NT2/D1 (cell line): ENCODE results near the gene HSD17B2.
"Not testable (repeated sequence)": the region's sequence is repeated elsewhere in the genome, so short reads cannot be mapped to it uniquely, and the experiment has no call there.

ENCODE experiments used
- DNase-seq: peaks from one replicate; pipeline ENCODE4 v3.0.0-alpha.2; 2011; ENCODE audit warnings: low read depth, low spot score
- H3K27me3 ChIP-seq: 2 replicates; pipeline ENCODE4 v1.6.0; 2011; ENCODE audit warnings: mild to moderate bottlenecking; ENCODE audit not compliant: insufficient read length, insufficient read depth
- H3K36me3 ChIP-seq: 2 replicates; pipeline ENCODE4 v1.6.1; 2011; ENCODE audit warnings: mild to moderate bottlenecking, low read length, mixed read lengths; ENCODE audit not compliant: insufficient read depth, insufficient read length
- H3K4me1 ChIP-seq: 2 replicates; pipeline ENCODE4 v1.5.1; 2011; ENCODE audit not compliant: insufficient read depth, insufficient read length
- H3K4me3 ChIP-seq: 2 replicates; pipeline ENCODE4 v1.5.1; 2011; ENCODE audit warnings: low read depth; ENCODE audit not compliant: insufficient read length
- H3K9ac ChIP-seq: 2 replicates; pipeline ENCODE4 v1.6.0; 2011; ENCODE audit warnings: low read depth; ENCODE audit not compliant: insufficient read length
- H3K9me3 ChIP-seq: 2 replicates; pipeline ENCODE4 v1.5.1; 2011; ENCODE audit warnings: mild to moderate bottlenecking, low read length; ENCODE audit not compliant: insufficient read depth
- SUZ12 ChIP-seq: IDR thresholded peaks from 2 replicates; pipeline ENCODE4 v1.6.1; 2011; ENCODE audit not compliant: insufficient read length, insufficient read depth; ENCODE audit errors: extremely low read depth
- YY1 ChIP-seq: IDR thresholded peaks from 2 replicates; pipeline ENCODE4 v1.6.1; 2011; ENCODE audit not compliant: insufficient read length, insufficient read depth
- ZNF274 ChIP-seq: IDR thresholded peaks from 2 replicates; pipeline ENCODE4 v1.6.1; 2011; ENCODE audit warnings: mild to moderate bottlenecking, low read depth, low read length

The HSD17B2 gene

DNA sequence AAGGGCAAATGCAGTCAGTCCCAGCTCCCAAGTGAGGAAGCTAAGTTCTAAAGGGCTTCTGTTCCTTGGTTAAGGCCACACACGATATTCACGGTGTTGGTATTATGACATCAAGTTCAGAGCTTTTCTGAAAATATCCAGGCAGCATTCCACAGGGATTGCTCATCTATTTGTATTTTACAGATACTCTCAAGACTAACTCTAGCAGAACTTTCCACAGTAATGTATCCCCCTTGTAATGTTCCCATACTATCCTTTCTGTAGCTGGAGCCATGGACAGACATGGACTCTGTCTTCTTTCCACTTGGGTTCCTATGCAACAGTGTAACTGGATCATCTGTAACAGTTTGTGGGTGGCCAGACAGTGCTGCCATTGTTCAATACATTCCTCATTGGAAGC, 37.3 kb upstream of the HSD17B2 start:
- Histone ChIP-seq H3K4me1 (no peaks in the 10 kb centered on the region), H3K36me3 (no peaks in the 10 kb centered on the region), H3K9ac (no peak overlapping the region), H3K27me3 (no peaks in the 10 kb centered on the region), H3K9me3 (no peaks in the 10 kb centered on the region), H3K4me3 (no peak overlapping the region)
- DNase-seq = no peak
- TF ChIP-seq SUZ12 = no peak
- no peak for TF ChIP-seq ZNF274
- no peak for TF ChIP-seq YY1

GRCh38 chr16:82002831-82003230, 32.2 kb upstream of the HSD17B2 start:
- DNase-seq = no peak
- Histone ChIP-seq H3K9ac (no peak overlapping the region), H3K36me3 (no peaks in the 10 kb centered on the region), H3K27me3 (no peaks in the 10 kb centered on the region), H3K9me3 (peaks cover 8% of the 10 kb centered on the region; the same call in 1 of the 2 replicates), H3K4me1 (no peaks in the 10 kb centered on the region), H3K4me3 (no peak overlapping the region)
- TF ChIP-seq SUZ12 (no peak), ZNF274 (no peak), YY1 (no peak)

- no peaks in the 10 kb centered on the region for H3K36me3 ChIP-seq
- peaks cover 25% of the 10 kb centered on the region for H3K9me3 ChIP-seq
- H3K4me3 ChIP-seq = no peak overlapping the region
- H3K4me1 ChIP-seq = no peaks in the 10 kb centered on the region
- H3K27me3 ChIP-seq = no peaks in the 10 kb centered on the region
- no peak for DNase-seq
- no peak overlapping the region for H3K9ac ChIP-seq
- TF ChIP-seq YY1 (no peak), SUZ12 (no peak), ZNF274 (no peak)
Observed at GRCh38 chr16:82004601-82005000, 30.5 kb upstream of the HSD17B2 start.

DNA sequence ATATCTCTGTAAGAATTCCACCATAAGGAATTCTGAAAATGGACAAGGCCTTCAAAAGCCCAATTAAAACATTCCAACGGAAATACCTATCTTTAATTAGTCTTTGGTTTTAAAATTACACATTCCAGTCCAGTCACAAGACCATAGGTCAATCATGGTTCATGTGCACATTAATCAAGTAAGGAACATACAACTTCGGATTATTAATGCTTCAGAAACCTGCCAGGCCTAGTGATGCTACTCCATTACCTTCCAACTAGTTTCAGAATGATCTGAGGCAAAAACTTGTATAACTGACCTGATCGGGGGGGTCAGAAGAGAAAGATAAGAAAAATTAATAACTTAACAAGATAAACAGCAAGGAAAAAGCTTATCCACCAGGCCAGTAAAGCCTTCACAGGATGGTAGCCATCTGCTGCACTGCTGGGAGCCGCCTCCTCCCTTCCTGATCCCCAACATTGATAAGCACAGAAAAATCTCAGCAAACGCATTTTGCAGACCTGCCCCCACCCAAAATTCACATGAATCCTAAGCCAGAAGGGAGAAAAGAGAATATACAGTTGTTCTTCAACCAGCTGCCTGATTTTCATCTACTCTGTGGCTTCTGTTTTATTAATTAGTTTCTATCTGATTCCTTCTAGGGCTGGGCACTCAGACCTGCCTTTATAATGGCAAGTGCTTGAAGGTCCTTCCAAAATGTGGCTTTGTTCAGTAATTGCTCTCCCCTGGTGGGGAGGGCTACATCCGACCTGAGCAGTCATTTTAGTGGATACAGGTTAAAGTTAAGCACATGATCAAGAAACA, 29.8 kb upstream of the HSD17B2 start:
- H3K9me3 ChIP-seq = peaks cover 32% of the 10 kb centered on the region
- H3K27me3 ChIP-seq = no peaks in the 10 kb centered on the region
- H3K4me3 ChIP-seq = no peak overlapping the region
- no peak for TF ChIP-seq ZNF274
- no peak for TF ChIP-seq YY1
- no peak for TF ChIP-seq SUZ12
- no peaks in the 10 kb centered on the region for H3K36me3 ChIP-seq
- DNase-seq = no peak
- no peaks in the 10 kb centered on the region for H3K4me1 ChIP-seq
- no peak overlapping the region for H3K9ac ChIP-seq

DNA sequence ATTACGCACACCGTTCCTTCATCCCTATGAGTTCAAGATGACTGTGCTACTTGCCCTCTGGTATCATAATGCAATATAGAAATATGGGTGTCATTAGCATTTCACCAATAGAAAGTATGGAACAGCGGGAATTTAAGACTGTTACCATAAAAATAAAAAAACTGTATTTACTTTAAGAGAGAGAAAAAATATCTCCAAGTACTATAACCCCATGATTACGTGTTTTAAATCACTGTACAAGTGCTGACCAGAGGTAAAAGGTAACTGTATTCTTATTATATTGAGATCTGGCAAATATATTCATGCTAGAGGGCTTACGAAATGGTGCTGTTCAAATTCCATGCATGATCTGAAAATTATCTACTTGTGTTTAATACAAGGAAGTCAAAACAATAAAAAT, 29.0 kb upstream of the HSD17B2 start:
- no peak overlapping the region for H3K9ac ChIP-seq
- no peak for TF ChIP-seq SUZ12
- H3K9me3 ChIP-seq = peaks cover 35% of the 10 kb centered on the region
- H3K36me3 ChIP-seq = no peaks in the 10 kb centered on the region
- no peaks in the 10 kb centered on the region for H3K4me1 ChIP-seq
- no peaks in the 10 kb centered on the region for H3K27me3 ChIP-seq
- no peak overlapping the region for H3K4me3 ChIP-seq
- no peak for DNase-seq

- Histone ChIP-seq H3K4me3 (no peak overlapping the region), H3K36me3 (no peaks in the 10 kb centered on the region), H3K4me1 (no peaks in the 10 kb centered on the region), H3K9ac (no peak overlapping the region), H3K27me3 (no peaks in the 10 kb centered on the region), H3K9me3 (peaks cover 35% of the 10 kb centered on the region)
- TF ChIP-seq ZNF274 (no peak), YY1 (no peak), SUZ12 (no peak)
- no peak for DNase-seq
Observed at GRCh38 chr16:82007189-82007588, 27.9 kb upstream of the HSD17B2 start.

- no peak for DNase-seq
- Histone ChIP-seq H3K4me3 (no peak overlapping the region), H3K9ac (no peak overlapping the region), H3K9me3 (peaks cover 35% of the 10 kb centered on the region), H3K36me3 (no peaks in the 10 kb centered on the region), H3K4me1 (no peaks in the 10 kb centered on the region), H3K27me3 (no peaks in the 10 kb centered on the region)
- TF ChIP-seq YY1 (no peak), ZNF274 (no peak), SUZ12 (no peak)
Observed at GRCh38 chr16:82008957-82009592, 26.0 kb upstream of the HSD17B2 start.

- H3K27me3 ChIP-seq, DNase-seq, H3K4me1 ChIP-seq, H3K36me3 ChIP-seq, H3K4me3 ChIP-seq, H3K9ac ChIP-seq: not testable (repeated sequence)
- peaks cover 39% of the 10 kb centered on the region for H3K9me3 ChIP-seq
Observed at GRCh38 chr16:82009789-82010188, 25.3 kb upstream of the HSD17B2 start.
